ENCODE measurements around the gene BCO1.
A peak's percentile ranks its signal among the peaks of the same experiment; 100 is the strongest.

The BCO1 gene

DNA sequence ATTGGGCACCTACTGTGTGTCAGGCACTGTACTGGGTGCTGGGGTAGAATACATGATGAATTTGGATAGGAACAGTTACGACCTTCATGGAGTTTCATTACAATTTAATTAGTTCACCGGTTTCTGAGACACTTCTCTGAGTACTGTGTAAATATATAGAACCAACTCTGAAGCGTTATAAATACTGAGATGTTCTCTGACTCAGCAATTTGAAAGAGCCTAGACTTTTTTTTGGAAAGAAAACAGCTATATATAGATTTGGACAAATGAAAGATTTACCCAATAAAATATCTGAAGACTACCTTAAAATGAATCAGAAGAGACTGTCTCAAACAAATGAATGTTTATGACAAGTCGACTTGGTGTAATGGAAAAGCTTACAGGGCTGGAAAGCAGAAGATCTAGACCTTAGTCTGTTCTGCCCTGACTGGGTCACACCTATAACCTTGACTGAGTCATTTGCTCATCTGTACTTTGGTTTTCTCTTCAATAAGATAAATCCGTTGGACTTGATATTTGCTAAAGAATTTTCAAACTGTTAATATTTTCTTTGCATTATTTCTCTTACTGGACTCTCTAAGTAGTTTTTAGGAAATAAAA, 71.7 kb downstream of the BCO1 start:
- DNase-seq (ENCODE audit: low read depth, low spot score) = no peak
- no peak for TF ChIP-seq CTCF (IDR thresholded peaks at IDR 0.05; ENCODE audit: insufficient read depth, low read length, missing control alignments)
- ChIA-PET CTCF (interaction anchor here (1.0 to 1.5 kb wide), 2 partner anchors 10 to 56 kb away, joined by 3 read pairs; no protein-coding TSS in a partner anchor), POLR2A (no interaction called here)
- no peak overlapping the region for H3K4me3 ChIP-seq (ENCODE audit: low read depth, low read length)

- TF ChIP-seq CTCF (IDR thresholded peaks at IDR 0.05; ENCODE audit: insufficient read depth, low read length, missing control alignments) = no peak
- no peak overlapping the region for H3K4me3 ChIP-seq (ENCODE audit: low read depth, low read length)
- POLR2A ChIA-PET = no interaction called here
- no peak for DNase-seq (ENCODE audit: low read depth, low spot score)
- CTCF ChIA-PET = interaction anchor here (0.9 to 1.6 kb wide), 3 partner anchors 12 to 54 kb away, joined by 3 to 5 read pairs (median 4); no protein-coding TSS in a partner anchor
Measured at GRCh38 chr16:81311762-81312161, 73.3 kb downstream of the BCO1 start.

- POLR2A ChIA-PET = interaction anchor here (0.9 to 1.4 kb wide), 4 partner anchors 11 to 56 kb away, joined by 3 to 4 read pairs (median 4); no protein-coding TSS in a partner anchor
- peak overlapping the region; percentile 70 for H3K4me3 ChIP-seq (ENCODE audit: low read depth, low read length)
- peak; percentile 21 for DNase-seq (ENCODE audit: low read depth, low spot score)
- CTCF ChIA-PET = interaction anchor here (1.0 to 1.8 kb wide), 3 partner anchors 51 to 109 kb away, joined by 4 to 6 read pairs (median 5); no protein-coding TSS in a partner anchor
- TF ChIP-seq CTCF (IDR thresholded peaks at IDR 0.05; ENCODE audit: insufficient read depth, low read length, missing control alignments) = no peak
Measured at GRCh38 chr16:81313701-81314602, 75.5 kb downstream of the BCO1 start.

DNA sequence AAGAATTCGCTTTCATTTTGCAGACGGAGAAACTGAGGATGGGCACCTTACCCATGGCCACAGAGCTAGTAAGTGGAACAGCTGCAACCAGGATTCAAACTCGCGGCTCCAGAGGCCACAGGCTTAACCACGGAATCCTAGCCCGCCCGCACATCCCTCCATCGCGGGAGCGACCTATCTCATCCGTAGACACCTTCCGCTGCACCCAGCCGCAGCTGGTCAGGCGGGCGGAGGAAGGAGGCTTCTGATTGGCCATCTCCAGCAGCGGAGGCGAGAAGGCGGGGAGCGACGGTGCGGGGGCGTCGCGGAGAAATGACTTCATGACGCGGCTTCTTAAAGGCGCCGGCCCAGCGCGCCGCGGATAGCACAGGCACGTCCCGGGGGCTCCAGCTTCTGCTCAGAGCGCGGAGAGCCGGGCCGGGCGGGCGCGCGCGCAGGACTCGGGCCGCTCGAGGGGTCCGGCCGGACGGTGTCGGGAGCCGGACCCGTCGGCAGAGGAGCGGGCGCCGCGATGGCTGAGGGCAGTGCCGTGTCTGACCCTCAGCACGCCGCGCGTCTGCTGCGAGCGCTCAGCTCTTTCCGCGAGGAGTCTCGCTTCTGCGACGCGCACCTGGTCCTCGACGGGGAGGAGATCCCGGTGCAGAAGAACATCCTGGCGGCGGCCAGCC, 76.2 kb downstream of the BCO1 start, which contains the start of gene GAN:
TSS of gene GAN (plus strand) at position 360 of the 668 bp plus-strand sequence. CDS start at position 512, 152 bp downstream.
- DNase-seq (ENCODE audit: low read depth, low spot score) = peak; percentile 68
- POLR2A ChIA-PET = interaction anchor here (0.9 to 1.4 kb wide), 4 partner anchors 12 to 55 kb away, joined by 3 to 4 read pairs (median 4); no protein-coding TSS in a partner anchor
- no peak for TF ChIP-seq CTCF (IDR thresholded peaks at IDR 0.05; ENCODE audit: insufficient read depth, low read length, missing control alignments)
- peak within 1 kb of the TSS; percentile 70 for H3K4me3 ChIP-seq (ENCODE audit: low read depth, low read length)
- CTCF ChIA-PET = interaction anchor here (1.0 to 1.7 kb wide), 2 partner anchors 50 to 110 kb away, joined by 4 to 5 read pairs; no protein-coding TSS in a partner anchor

DNA sequence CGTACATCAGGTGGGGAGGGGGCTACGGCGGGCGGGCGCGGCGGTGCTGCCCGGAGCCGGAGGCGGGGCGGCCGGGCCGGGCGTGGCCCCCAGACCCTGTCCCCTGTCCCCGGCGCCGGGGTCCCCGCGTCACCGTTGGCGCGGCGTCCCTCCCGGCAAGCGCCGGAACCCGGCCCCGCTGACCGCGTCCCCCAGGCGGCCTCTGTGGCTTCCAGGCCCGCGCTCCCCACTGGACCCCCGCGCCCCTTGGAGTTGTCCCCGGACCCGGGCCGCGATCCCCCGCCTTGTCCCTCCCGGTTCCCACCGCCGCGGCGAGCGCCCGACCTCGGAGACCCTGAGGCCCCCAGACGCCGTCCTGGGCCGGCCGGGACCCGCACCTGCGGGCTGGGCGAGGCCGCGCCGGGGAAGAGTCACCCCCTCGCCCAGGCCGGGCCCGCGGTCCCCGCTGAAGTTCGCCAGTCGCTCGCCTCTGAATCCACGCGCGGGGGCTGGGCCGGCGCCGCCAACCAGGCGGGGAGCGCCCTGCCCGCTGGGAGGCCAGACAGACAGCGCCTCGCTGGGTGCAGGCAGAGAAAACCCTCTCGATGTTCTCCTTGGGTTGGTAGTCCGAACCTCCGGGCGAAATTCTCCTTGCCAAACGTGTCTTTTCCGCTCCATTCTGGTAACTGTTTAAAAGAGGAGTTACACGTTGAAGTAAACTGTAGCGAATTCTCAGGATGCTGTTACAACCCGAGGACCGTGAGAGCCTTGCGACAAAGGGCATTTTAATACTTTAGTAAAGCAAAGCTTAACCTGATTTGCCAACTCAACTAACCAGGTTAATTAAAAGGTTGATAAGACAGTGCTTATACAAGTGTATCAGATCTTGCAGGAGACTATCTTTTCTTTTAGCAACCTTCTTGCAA, 77.0 kb downstream of the BCO1 start:
- peak; percentile 18 for TF ChIP-seq CTCF (IDR thresholded peaks at IDR 0.05; ENCODE audit: insufficient read depth, low read length, missing control alignments)
- ChIA-PET POLR2A (interaction anchor here (0.9 to 1.4 kb wide), 2 partner anchors 12 to 54 kb away, joined by 3 to 4 read pairs; no protein-coding TSS in a partner anchor), CTCF (interaction anchor here (1.7 kb wide), 1 partner anchor 49 kb away, joined by 4 read pairs; no protein-coding TSS in a partner anchor)
- DNase-seq (ENCODE audit: low read depth, low spot score) = no peak
- peak overlapping the region; percentile 70 for H3K4me3 ChIP-seq (ENCODE audit: low read depth, low read length)

Measured in AG04449 (cell line).